HEK293 (cell line): Measurements from ENCODE around the gene AZIN2.

ENCODE experiments used
- BCL11B ChIP-seq: fragments of 450-650 bp; formaldehyde crosslinking; IDR thresholded peaks from 2 replicates; pipeline ENCODE4 v1.5.1; 2016; ENCODE audit warnings: low read depth, missing biosample characterization, missing genetic modification characterization
- GLIS1 ChIP-seq: fragments of 450-650 bp; formaldehyde crosslinking; IDR thresholded peaks from 2 replicates; pipeline ENCODE4 v1.5.1; 2016; ENCODE audit warnings: missing biosample characterization, missing genetic modification characterization
- HOXA7 ChIP-seq: sonication (generic); formaldehyde crosslinking; IDR thresholded peaks from 2 replicates; pipeline ENCODE4 v1.8.1; 2022; ENCODE audit warnings: missing genetic modification reagents, borderline replicate concordance
- KLF8 ChIP-seq: fragments of 450-650 bp; formaldehyde crosslinking; IDR thresholded peaks from 2 replicates; pipeline ENCODE4 v1.5.1; 2016; ENCODE audit warnings: missing biosample characterization, missing genetic modification characterization
- SCRT2 ChIP-seq: fragments of 450-650 bp; formaldehyde crosslinking; IDR thresholded peaks from 2 replicates; pipeline ENCODE4 v1.5.1; 2016; ENCODE audit warnings: missing biosample characterization, missing genetic modification characterization
- TRIM28 ChIP-seq: IDR thresholded peaks from 2 replicates; pipeline ENCODE4 v1.6.1; 2011; ENCODE audit warnings: low read length, control low read depth, borderline replicate concordance
- ZBTB20 ChIP-seq: fragments of 450-650 bp; formaldehyde crosslinking; IDR thresholded peaks from 2 replicates; pipeline ENCODE4 v1.5.1; 2016; ENCODE audit warnings: missing biosample characterization, missing genetic modification characterization
- ZNF24 ChIP-seq: fragments of 450-650 bp; formaldehyde crosslinking; IDR thresholded peaks from 2 replicates; pipeline ENCODE4 v1.5.1; 2016; ENCODE audit warnings: missing biosample characterization, missing genetic modification characterization
- ZNF324 ChIP-seq: fragments of 450-650 bp; formaldehyde crosslinking; IDR thresholded peaks from 2 replicates; pipeline ENCODE4 v1.5.1; 2016; ENCODE audit warnings: missing biosample characterization, missing genetic modification characterization
- ZNF341 ChIP-seq: fragments of 450-650 bp; formaldehyde crosslinking; IDR thresholded peaks from 2 replicates; pipeline ENCODE4; 2016; ENCODE audit warnings: low read depth, missing biosample characterization, missing genetic modification characterization
- ZNF404 ChIP-seq: fragments of 450-650 bp; formaldehyde crosslinking; IDR thresholded peaks from 2 replicates; pipeline ENCODE4 v1.5.1; 2017; ENCODE audit warnings: missing biosample characterization, missing genetic modification characterization
- ZNF416 ChIP-seq: fragments of 450-650 bp; formaldehyde crosslinking; IDR thresholded peaks from 2 replicates; pipeline ENCODE4 v1.5.1; 2016; ENCODE audit warnings: missing biosample characterization, missing genetic modification characterization
- ZNF473 ChIP-seq: fragments of 450-650 bp; formaldehyde crosslinking; IDR thresholded peaks from 2 replicates; pipeline ENCODE4 v1.5.1; 2017; ENCODE audit warnings: missing biosample characterization, missing genetic modification characterization
- ZNF544 ChIP-seq: fragments of 450-650 bp; formaldehyde crosslinking; IDR thresholded peaks from 2 replicates; pipeline ENCODE4 v1.5.0; 2017; ENCODE audit warnings: missing biosample characterization, missing genetic modification characterization
- ZNF549 ChIP-seq: fragments of 450-650 bp; IDR thresholded peaks from 2 replicates; pipeline ENCODE4 v1.5.1; 2018; ENCODE audit warnings: missing biosample characterization, missing genetic modification characterization, mild to moderate bottlenecking, inconsistent platforms, moderate library complexity
- ZNF600 ChIP-seq: fragments of 450-650 bp; formaldehyde crosslinking; IDR thresholded peaks from 2 replicates; pipeline ENCODE4 v1.5.1; 2016; ENCODE audit warnings: missing biosample characterization, missing genetic modification characterization
- ZNF624 ChIP-seq: fragments of 450-650 bp; formaldehyde crosslinking; IDR thresholded peaks from 2 replicates; pipeline ENCODE4 v1.5.1; 2017; ENCODE audit warnings: missing biosample characterization, missing genetic modification characterization
- ZNF626 ChIP-seq: fragments of 450-650 bp; sonication (Bioruptor Pico); formaldehyde crosslinking; IDR thresholded peaks from 2 replicates; pipeline ENCODE4 v1.5.1; 2018; ENCODE audit warnings: missing biosample characterization, missing genetic modification characterization, inconsistent platforms
- ZNF658 ChIP-seq: fragments of 450-650 bp; formaldehyde crosslinking; IDR thresholded peaks from 2 replicates; pipeline ENCODE4; 2016; ENCODE audit warnings: missing biosample characterization, missing genetic modification characterization
- ZNF664 ChIP-seq: fragments of 450-650 bp; formaldehyde crosslinking; IDR thresholded peaks from 2 replicates; pipeline ENCODE4 v1.5.1; 2016; ENCODE audit warnings: missing biosample characterization, missing genetic modification characterization
- TF ChIP-seq, protein P1 (sequence below): fragments of 450-650 bp; formaldehyde crosslinking; IDR thresholded peaks from 2 replicates; pipeline ENCODE4 v1.5.1; 2016; ENCODE audit warnings: missing biosample characterization, missing genetic modification characterization, low read depth
- TF ChIP-seq, protein P2 (sequence below): fragments of 450-650 bp; formaldehyde crosslinking; IDR thresholded peaks from 2 replicates; pipeline ENCODE4 v1.5.1; 2016; ENCODE audit warnings: missing biosample characterization, missing genetic modification characterization
- TF ChIP-seq, protein P3 (sequence below): fragments of 450-650 bp; formaldehyde crosslinking; IDR thresholded peaks from 2 replicates; pipeline ENCODE4 v1.5.1; 2016; ENCODE audit warnings: missing biosample characterization, missing genetic modification characterization
- TF ChIP-seq, protein P4 (sequence below): fragments of 450-650 bp; formaldehyde crosslinking; IDR thresholded peaks from 2 replicates; pipeline ENCODE4 v1.5.1; 2016; ENCODE audit warnings: missing biosample characterization, missing genetic modification characterization
- TF ChIP-seq, protein P5 (sequence below): fragments of 450-650 bp; formaldehyde crosslinking; IDR thresholded peaks from 2 replicates; pipeline ENCODE4 v1.5.1; 2016; ENCODE audit warnings: missing biosample characterization, missing genetic modification characterization, borderline replicate concordance
- TF ChIP-seq, protein P6 (sequence below): fragments of 450-650 bp; formaldehyde crosslinking; IDR thresholded peaks from 2 replicates; pipeline ENCODE4 v1.5.1; 2016; ENCODE audit warnings: missing biosample characterization, missing genetic modification characterization

Gene AZIN2

DNA sequence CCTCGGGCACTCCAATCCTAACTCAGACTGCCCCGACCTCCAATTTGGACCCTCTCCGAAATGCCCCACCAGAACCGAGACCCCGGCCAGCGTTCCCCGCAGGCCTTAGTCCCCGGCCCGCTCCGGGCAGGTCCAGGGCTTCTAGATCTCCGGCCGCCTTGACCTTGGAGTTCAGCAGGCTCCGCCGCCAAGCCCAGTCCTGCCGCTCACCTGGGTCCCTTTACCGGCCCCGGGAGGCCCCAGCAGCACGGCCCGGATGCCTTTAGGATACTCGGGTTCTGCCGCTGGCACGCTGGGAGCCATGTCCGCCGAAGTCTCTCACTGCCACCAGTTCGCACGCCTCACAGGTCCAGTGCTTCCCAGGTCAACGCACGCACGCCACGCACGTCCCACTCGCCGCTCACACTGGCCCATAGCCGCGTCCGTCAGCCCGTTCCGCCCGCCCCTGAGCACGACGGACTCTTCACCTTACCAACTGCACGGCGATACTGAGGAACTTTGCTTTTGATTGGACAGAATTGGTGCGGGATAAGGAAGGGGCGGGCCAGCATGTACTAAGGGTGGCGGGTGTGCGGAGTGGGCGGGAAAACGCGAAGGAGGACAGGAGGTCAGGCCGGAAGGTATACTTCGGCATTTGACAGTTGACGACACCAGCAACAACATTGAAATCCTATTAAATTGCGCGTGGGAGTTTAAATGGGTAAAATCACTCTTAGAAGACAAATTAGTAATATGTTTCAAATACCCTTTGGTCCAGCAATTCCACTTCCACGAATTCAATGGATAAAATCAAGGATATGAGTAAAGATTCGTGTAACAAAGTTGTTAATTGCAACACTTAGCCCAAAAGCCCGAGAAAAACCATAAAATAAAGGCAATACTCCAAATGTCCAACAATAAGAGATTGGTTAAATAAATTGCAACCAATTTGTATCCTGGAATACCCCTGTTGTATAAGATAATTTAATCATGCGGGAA lies 44.1 kb upstream of the AZIN2 start, which contains the start of gene AK2 (continued):
- TF ChIP-seq ZNF473 (no peak), ZNF664 (tag by site-specific recombination) (peak; percentile 62), ZNF544 (no peak), ZNF549 (tag by site-specific recombination) (no peak), ZNF624 (tag by site-specific recombination) (no peak), KLF8 (peak; percentile 81), ZNF416 (no peak), ZNF341 (tag by site-specific recombination) (no peak), GLIS1 (tag by site-specific recombination) (peak; percentile 33), ZNF658 (tag by site-specific recombination) (no peak), ZNF404 (tag by site-specific recombination) (no peak), TRIM28 (0 out of 2 replicates have a peak, but pooled peaks have one; percentile 18), SCRT2 (tag by site-specific recombination) (peak; percentile 80), ZBTB20 (tag by site-specific recombination) (0 out of 2 replicates have a peak, but pooled peaks have one; percentile 8), ZNF324 (tag by site-specific recombination) (peak; percentile 25), ZNF24 (tag by site-specific recombination) (no peak), BCL11B (tag by site-specific recombination) (no peak; the same call in none of the 2 replicates), HOXA7 (CRISPR knock-in tag) (no peak), ZNF600 (no peak; the same call in 1 of the 2 replicates), ZNF626 (tag by site-specific recombination) (no peak)
- TF ChIP-seq, protein P1, sequence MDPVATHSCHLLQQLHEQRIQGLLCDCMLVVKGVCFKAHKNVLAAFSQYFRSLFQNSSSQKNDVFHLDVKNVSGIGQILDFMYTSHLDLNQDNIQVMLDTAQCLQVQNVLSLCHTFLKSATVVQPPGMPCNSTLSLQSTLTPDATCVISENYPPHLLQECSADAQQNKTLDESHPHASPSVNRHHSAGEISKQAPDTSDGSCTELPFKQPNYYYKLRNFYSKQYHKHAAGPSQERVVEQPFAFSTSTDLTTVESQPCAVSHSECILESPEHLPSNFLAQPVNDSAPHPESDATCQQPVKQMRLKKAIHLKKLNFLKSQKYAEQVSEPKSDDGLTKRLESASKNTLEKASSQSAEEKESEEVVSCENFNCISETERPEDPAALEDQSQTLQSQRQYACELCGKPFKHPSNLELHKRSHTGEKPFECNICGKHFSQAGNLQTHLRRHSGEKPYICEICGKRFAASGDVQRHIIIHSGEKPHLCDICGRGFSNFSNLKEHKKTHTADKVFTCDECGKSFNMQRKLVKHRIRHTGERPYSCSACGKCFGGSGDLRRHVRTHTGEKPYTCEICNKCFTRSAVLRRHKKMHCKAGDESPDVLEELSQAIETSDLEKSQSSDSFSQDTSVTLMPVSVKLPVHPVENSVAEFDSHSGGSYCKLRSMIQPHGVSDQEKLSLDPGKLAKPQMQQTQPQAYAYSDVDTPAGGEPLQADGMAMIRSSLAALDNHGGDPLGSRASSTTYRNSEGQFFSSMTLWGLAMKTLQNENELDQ (tag by site-specific recombination): no peak
- TF ChIP-seq, protein P2, sequence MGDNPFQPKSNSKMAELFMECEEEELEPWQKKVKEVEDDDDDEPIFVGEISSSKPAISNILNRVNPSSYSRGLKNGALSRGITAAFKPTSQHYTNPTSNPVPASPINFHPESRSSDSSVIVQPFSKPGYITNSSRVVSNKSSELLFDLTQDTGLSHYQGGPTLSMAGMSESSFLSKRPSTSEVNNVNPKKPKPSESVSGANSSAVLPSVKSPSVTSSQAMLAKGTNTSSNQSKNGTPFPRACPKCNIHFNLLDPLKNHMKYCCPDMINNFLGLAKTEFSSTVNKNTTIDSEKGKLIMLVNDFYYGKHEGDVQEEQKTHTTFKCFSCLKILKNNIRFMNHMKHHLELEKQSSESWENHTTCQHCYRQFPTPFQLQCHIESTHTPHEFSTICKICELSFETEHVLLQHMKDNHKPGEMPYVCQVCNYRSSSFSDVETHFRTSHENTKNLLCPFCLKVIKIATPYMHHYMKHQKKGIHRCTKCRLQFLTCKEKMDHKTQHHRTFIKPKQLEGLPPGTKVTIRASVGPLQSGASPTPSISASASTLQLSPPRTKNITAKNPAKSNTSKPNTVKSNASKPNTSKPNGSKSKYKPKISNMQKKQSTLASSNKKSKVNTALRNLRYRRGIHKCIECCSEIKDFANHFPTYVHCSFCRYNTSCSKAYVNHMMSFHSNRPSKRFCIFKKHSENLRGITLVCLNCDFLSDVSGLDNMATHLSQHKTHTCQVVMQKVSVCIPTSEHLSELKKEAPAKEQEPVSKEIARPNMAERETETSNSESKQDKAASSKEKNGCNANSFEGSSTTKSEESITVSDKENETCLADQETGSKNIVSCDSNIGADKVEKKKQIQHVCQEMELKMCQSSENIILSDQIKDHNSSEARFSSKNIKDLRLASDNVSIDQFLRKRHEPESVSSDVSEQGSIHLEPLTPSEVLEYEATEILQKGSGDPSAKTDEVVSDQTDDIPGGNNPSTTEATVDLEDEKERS (tag by site-specific recombination): 0 out of 2 replicates have a peak, but pooled peaks have one; percentile 11
- TF ChIP-seq, protein P3, sequence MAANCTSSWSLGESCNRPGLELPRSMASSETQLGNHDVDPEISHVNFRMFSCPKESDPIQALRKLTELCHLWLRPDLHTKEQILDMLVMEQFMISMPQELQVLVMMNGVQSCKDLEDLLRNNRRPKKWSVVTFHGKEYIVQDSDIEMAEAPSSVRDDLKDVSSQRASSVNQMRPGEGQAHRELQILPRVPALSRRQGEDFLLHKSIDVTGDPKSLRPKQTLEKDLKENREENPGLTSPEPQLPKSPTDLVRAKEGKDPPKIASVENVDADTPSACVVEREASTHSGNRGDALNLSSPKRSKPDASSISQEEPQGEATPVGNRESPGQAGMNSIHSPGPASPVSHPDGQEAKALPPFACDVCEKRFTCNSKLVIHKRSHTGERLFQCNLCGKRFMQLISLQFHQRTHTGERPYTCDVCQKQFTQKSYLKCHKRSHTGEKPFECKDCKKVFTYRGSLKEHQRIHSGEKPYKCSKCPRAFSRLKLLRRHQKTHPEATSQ (tag by site-specific recombination): no peak
- TF ChIP-seq, protein P4, sequence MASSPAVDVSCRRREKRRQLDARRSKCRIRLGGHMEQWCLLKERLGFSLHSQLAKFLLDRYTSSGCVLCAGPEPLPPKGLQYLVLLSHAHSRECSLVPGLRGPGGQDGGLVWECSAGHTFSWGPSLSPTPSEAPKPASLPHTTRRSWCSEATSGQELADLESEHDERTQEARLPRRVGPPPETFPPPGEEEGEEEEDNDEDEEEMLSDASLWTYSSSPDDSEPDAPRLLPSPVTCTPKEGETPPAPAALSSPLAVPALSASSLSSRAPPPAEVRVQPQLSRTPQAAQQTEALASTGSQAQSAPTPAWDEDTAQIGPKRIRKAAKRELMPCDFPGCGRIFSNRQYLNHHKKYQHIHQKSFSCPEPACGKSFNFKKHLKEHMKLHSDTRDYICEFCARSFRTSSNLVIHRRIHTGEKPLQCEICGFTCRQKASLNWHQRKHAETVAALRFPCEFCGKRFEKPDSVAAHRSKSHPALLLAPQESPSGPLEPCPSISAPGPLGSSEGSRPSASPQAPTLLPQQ: peak; percentile 90
- TF ChIP-seq, protein P5, sequence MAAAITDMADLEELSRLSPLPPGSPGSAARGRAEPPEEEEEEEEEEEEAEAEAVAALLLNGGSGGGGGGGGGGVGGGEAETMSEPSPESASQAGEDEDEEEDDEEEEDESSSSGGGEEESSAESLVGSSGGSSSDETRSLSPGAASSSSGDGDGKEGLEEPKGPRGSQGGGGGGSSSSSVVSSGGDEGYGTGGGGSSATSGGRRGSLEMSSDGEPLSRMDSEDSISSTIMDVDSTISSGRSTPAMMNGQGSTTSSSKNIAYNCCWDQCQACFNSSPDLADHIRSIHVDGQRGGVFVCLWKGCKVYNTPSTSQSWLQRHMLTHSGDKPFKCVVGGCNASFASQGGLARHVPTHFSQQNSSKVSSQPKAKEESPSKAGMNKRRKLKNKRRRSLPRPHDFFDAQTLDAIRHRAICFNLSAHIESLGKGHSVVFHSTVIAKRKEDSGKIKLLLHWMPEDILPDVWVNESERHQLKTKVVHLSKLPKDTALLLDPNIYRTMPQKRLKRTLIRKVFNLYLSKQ (tag by site-specific recombination): no peak
- TF ChIP-seq, protein P6, sequence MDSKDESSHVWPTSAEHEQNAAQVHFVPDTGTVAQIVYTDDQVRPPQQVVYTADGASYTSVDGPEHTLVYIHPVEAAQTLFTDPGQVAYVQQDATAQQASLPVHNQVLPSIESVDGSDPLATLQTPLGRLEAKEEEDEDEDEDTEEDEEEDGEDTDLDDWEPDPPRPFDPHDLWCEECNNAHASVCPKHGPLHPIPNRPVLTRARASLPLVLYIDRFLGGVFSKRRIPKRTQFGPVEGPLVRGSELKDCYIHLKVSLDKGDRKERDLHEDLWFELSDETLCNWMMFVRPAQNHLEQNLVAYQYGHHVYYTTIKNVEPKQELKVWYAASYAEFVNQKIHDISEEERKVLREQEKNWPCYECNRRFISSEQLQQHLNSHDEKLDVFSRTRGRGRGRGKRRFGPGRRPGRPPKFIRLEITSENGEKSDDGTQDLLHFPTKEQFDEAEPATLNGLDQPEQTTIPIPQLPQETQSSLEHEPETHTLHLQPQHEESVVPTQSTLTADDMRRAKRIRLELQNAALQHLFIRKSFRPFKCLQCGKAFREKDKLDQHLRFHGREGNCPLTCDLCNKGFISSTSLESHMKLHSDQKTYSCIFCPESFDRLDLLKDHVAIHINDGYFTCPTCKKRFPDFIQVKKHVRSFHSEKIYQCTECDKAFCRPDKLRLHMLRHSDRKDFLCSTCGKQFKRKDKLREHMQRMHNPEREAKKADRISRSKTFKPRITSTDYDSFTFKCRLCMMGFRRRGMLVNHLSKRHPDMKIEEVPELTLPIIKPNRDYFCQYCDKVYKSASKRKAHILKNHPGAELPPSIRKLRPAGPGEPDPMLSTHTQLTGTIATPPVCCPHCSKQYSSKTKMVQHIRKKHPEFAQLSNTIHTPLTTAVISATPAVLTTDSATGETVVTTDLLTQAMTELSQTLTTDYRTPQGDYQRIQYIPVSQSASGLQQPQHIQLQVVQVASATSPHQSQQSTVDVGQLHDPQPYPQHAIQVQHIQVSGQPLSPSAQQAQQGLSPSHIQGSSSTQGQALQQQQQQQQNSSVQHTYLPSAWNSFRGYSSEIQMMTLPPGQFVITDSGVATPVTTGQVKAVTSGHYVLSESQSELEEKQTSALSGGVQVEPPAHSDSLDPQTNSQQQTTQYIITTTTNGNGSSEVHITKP (tag by site-specific recombination): peak; percentile 93
